BE2C (cell line): ENCODE data around the gene LRRC37A. TPM values are rescaled to one million over a fixed set of nuclear protein-coding genes. Genes with fewer than 3 reads are reported as not detected.
"Not testable (repeated sequence)": the region's sequence is repeated elsewhere in the genome, so short reads cannot be mapped to it uniquely, and the experiment has no call there.

Experiments used
- DNase-seq: peaks from one replicate; pipeline ENCODE4 v3.0.0-alpha.2; 2020
- H3K27me3 ChIP-seq: fragments of 250-450 bp; sonication (Bioruptor Pico); 2 replicates; pipeline ENCODE4 v1.5.1; 2020; ENCODE audit warnings: mild to moderate bottlenecking
- H3K36me3 ChIP-seq: fragments of 250-450 bp; sonication (Bioruptor Pico); 2 replicates; pipeline ENCODE4 v1.5.1; 2020; ENCODE audit warnings: mild to moderate bottlenecking
- H3K4me1 ChIP-seq: fragments of 250-450 bp; sonication (Bioruptor Pico); 2 replicates; pipeline ENCODE4 v1.5.1; 2020
- H3K4me3 ChIP-seq: 2 replicates; pipeline ENCODE4 v1.5.1; 2011; ENCODE audit warnings: low read depth, low read length
- H3K9me3 ChIP-seq: fragments of 250-450 bp; sonication (Bioruptor Pico); 2 replicates; pipeline ENCODE4 v1.5.1; 2020
- CTCF ChIP-seq: IDR thresholded peaks from 2 replicates; pipeline ENCODE4 v1.5.1; 2012; ENCODE audit warnings: mild to moderate bottlenecking, low read depth, low read length
- polyA plus RNA-seq: library from polyadenylated mRNA; unstranded; fragments of >200 nt; gene quantifications from one replicate; pipeline ENCODE4 v1.2.1, GENCODE V29; 2012; ENCODE audit warnings: low read depth, missing spikeins; ENCODE audit not compliant: insufficient read length, insufficient read depth

The LRRC37A gene
- polyA plus RNA-seq = 0.20 TPM

DNA sequence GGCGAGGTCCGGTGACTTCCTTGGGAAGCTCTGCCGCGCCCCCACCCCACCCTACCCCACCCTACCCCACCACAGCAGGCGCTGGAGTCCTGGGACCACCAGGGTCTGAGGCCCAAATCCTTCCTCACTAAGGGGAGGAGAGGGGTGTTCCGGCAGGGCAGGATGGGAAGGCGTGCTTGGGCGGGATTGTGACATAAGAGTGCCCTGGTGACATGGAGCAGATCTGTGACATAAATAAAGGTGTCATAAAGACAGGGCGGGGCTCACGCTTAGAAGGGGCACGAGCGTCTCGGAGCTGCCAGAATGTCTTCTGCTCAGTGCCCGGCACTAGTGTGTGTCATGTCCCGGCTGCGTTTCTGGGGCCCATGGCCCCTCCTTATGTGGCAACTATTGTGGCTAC, at the start of gene LRRC37A:
Gene LRRC37A, plus strand, starts transcription at position 301 of the 400 bp plus-strand sequence. Its CDS starts 3 bp downstream, at position 304.
- H3K4me3 ChIP-seq, H3K27me3 ChIP-seq, H3K9me3 ChIP-seq, H3K4me1 ChIP-seq, DNase-seq, H3K36me3 ChIP-seq: not testable (repeated sequence)

DNA sequence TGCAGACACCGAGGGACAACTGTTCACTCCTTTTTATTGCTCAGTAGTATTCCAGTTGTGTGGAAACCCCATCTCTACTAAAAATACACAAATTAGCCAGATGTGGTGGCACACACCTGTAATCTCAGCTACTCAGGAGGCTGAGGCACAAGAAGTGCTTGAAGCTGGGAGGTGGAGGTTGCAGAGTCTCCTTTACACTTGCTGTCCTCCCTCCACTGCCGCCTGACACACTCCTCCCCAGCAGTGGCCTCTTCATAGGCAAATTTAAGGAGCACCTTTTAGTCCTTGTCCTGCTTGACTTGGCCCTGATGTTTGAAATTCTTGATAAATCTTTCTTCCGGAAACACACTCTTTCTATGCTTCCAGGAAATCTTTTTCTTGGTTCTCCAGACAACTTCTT, 45.8 kb upstream of the LRRC37A start:
- H3K36me3 ChIP-seq, H3K27me3 ChIP-seq, DNase-seq, H3K4me1 ChIP-seq, H3K9me3 ChIP-seq, H3K4me3 ChIP-seq: not testable (repeated sequence)

- not testable (repeated sequence) for DNase-seq, H3K4me1 ChIP-seq, H3K9me3 ChIP-seq, H3K36me3 ChIP-seq, H3K27me3 ChIP-seq, H3K4me3 ChIP-seq
Observed at GRCh38 chr17:46252804-46253203, 42.1 kb upstream of the LRRC37A start.

DNA sequence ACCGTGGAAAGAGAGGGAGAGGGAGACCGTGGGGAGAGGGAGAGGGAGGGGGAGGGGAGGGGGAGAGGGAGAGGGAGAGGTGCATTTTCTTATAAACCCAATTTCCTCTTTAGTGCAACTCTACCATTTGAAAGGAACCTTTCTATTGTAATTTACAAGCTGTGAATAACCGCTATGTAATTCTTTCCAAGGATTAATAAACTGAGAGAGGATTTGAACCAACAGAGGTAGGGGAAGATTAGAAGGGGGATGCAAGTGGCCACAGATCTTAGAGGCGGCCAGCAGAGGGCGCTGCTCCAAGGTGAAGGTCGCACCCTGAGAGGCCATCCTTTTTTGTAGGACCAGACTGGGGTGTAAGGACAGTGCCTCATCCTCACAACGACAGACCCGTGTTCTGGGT, 41.2 kb upstream of the LRRC37A start:
- H3K4me1 ChIP-seq, H3K36me3 ChIP-seq, H3K4me3 ChIP-seq, H3K9me3 ChIP-seq, H3K27me3 ChIP-seq: not testable (repeated sequence)
- peak; percentile 57 for TF ChIP-seq CTCF
- DNase-seq = peak; percentile 43

- not testable (repeated sequence) for H3K4me1 ChIP-seq, H3K4me3 ChIP-seq, H3K27me3 ChIP-seq, H3K9me3 ChIP-seq, H3K36me3 ChIP-seq, DNase-seq
Observed at GRCh38 chr17:46254215-46254614, 40.7 kb upstream of the LRRC37A start.

DNA sequence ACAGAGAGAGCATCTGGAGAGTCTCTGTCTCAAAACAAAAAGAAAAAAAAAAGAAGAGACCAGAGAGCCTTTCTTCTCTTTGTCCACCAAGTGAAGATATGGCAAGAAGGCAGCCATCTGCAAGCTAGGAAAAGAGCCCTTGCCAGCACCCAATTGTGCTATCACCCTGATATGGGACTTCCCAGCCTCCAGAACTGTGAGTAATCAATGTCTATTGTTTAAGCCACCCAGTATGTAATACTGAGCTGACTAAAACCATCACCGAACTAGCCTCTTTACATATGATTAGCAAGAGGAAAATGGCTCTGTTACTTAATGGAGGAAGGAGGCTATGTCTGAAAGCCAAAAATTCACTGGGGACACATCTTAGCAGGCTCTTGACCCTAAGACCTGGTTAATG, 38.6 kb upstream of the LRRC37A start:
- H3K36me3 ChIP-seq, H3K4me1 ChIP-seq, H3K4me3 ChIP-seq, H3K9me3 ChIP-seq, DNase-seq, H3K27me3 ChIP-seq: not testable (repeated sequence)

DNA sequence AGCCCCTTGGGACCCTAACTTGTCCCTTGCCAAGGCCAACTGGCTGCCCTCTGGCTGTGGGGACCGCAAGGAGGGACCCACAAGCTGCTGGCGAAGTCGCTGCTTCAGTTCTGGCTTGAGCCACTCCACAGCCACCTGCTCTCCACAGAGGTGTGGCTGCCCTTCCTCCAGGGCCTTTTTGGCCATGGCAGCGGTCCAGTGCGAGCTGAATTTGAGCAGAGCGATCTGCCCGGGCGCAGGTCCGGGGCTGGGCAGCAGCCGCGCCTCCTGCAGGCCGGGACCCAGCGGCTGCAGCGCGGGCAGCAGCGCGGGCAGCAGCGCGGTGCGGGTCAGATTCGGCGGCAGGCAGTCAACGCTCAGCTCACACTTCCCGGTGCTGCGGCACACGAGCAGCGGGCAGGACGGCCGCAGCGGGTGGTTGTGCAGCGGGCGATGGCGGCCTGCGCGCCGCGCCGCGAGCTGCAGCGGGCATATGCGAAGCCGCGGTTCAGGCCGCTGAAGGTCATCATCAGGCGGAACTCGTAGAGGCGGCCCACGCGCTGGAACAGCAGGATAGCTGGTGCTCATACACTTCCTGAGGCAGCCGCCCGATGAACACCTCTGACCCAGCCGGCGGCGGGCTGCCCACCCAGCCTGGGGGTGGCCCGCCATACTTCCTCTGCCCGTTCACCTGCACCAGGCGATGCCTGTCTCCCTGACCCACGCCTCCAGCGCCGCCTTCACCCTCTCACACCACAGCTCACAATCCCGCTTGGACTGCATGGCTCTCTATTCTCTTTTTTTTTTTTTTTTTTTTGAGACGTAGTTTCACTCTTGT, 34.9 kb upstream of the LRRC37A start:
- peak; percentile 24 for DNase-seq
- H3K4me1 ChIP-seq, H3K36me3 ChIP-seq, H3K9me3 ChIP-seq, H3K27me3 ChIP-seq: not testable (repeated sequence)
- peak overlapping the region; percentile 39 for H3K4me3 ChIP-seq
- TF ChIP-seq CTCF = 0 out of 2 replicates have a peak, but pooled peaks have one; percentile 11

DNA sequence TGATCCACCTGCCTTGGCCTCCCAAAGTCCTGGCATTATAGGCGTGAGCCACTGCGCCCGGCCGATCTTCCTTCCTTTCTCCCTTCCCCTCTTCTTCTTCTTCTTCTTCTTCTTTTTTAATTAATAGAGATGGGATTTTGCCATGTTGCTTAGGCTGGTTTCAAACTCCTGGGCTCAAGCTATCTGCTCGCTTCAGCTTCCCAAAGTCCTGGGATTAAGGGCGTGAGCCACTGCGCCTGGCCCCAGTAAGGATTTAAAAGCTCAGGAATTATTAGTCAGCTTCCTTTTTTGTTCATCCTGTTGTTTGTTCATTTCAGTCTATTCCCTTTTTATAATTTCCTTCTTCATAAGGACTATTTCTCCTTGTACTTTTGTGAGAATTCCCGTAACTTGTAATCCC, 32.7 kb upstream of the LRRC37A start:
- TF ChIP-seq CTCF = no peak
- no peaks in the 10 kb centered on the region for H3K4me1 ChIP-seq
- H3K9me3 ChIP-seq = no peaks in the 10 kb centered on the region
- no peak for DNase-seq
- H3K4me3 ChIP-seq = no peak overlapping the region
- no peaks in the 10 kb centered on the region for H3K27me3 ChIP-seq
- H3K36me3 ChIP-seq = 0 out of 2 replicates have a peak, but pooled peaks cover 2% of the 10 kb centered on the region
